AG04450 (cell line): ENCODE data around the gene CALHM1. TPM values are rescaled to one million over a fixed set of nuclear protein-coding genes. Genes with fewer than 3 reads are reported as not detected.
A peak's percentile ranks its signal among the peaks of the same experiment; 100 is the strongest.

Source experiments
- CTCF ChIA-PET: fragments of 300-600, 350-600 bp; formaldehyde crosslinking; extraction: SDS; loops from one replicate; lab custom pipeline; 2022; ENCODE audit warnings: antibody characterized with exemption, inconsistent platforms; lab: Charles Lee
- POLR2A ChIA-PET: fragments of 350-600 bp; formaldehyde crosslinking; extraction: SDS; loops from one replicate; lab custom pipeline; 2021; ENCODE audit warnings: antibody characterized with exemption, inconsistent platforms; lab: Yijun Ruan, JAX
- DNase-seq: peaks from one replicate; pipeline ENCODE4 v3.0.0-alpha.2; 2011; ENCODE audit warnings: low read depth, low spot score
- H3K27ac ChIP-seq: one replicate; pipeline ENCODE4 v1.5.1; 2012; ENCODE audit warnings: low read depth, low read length, control low read depth
- H3K27me3 ChIP-seq: one replicate; pipeline ENCODE4 v1.6.0; 2012; ENCODE audit warnings: low read length; ENCODE audit not compliant: control insufficient read depth, insufficient read depth
- H3K4me3 ChIP-seq: 2 replicates; pipeline ENCODE4 v1.5.1; 2011; ENCODE audit warnings: mild to moderate bottlenecking, low read depth, low read length, control low read depth
- H3K9me3 ChIP-seq: 2 replicates; pipeline ENCODE4 v1.5.1; 2012; ENCODE audit warnings: low read length; ENCODE audit not compliant: control insufficient read depth, insufficient read depth
- CTCF ChIP-seq: IDR thresholded peaks from 2 replicates; pipeline ENCODE4 v1.5.1; 2011; ENCODE audit warnings: low read depth, low read length, control low read depth, inconsistent platforms
- polyA plus RNA-seq: library from polyadenylated mRNA; depleted of rRNA; stranded (reverse); fragments of >200 nt; gene quantifications from 2 replicates; pipeline ENCODE4 v1.2.3, GENCODE V29; 2011

The CALHM1 gene
- polyA plus RNA-seq, 1 experiment: not detected

GRCh38 chr10:103449208-103450144 lies 9.2 kb downstream of the CALHM1 start:
- ChIA-PET CTCF (interaction anchor here (1.3 kb wide), 1 partner anchor 36 kb away, joined by 6 read pairs; no protein-coding TSS in a partner anchor), POLR2A (interaction anchor here (0.6 to 0.7 kb wide), 2 partner anchors 20 to 55 kb away, joined by 4 read pairs; no protein-coding TSS in a partner anchor)
- no peak overlapping the region for H3K4me3 ChIP-seq
- H3K27me3 ChIP-seq: no peaks in the 10 kb centered on the region
- TF ChIP-seq CTCF: no peak
- no peaks in the 10 kb centered on the region; the same call in 1 of the 2 replicates for H3K9me3 ChIP-seq
- DNase-seq: no peak
- no peak overlapping the region for H3K27ac ChIP-seq

GRCh38 chr10:103448746-103449145 lies 10.0 kb downstream of the CALHM1 start:
- no peak for TF ChIP-seq CTCF
- peak; percentile 43 for DNase-seq
- Histone ChIP-seq H3K27ac (no peak overlapping the region), H3K4me3 (no peak overlapping the region), H3K9me3 (no peaks in the 10 kb centered on the region; the same call in 1 of the 2 replicates), H3K27me3 (no peaks in the 10 kb centered on the region)
- CTCF ChIA-PET: no interaction called here
- POLR2A ChIA-PET: interaction anchor here (0.6 to 0.7 kb wide), 2 partner anchors 19 to 56 kb away, joined by 4 read pairs; no protein-coding TSS in a partner anchor

- Histone ChIP-seq H3K4me3 (no peak overlapping the region), H3K27me3 (no peaks in the 10 kb centered on the region), H3K9me3 (no peaks in the 10 kb centered on the region; the same call in 1 of the 2 replicates), H3K27ac (no peak overlapping the region)
- ChIA-PET POLR2A (no interaction called here), CTCF (no interaction called here)
- no peak for DNase-seq
- no peak for TF ChIP-seq CTCF
Observed at GRCh38 chr10:103447187-103447586, 11.5 kb downstream of the CALHM1 start.

GRCh38 chr10:103445767-103446567 lies 12.7 kb downstream of the CALHM1 start:
- H3K4me3 ChIP-seq: no peak overlapping the region
- H3K27me3 ChIP-seq: no peaks in the 10 kb centered on the region
- CTCF ChIA-PET: interaction anchor here (0.5 kb wide), 1 partner anchor 359 kb away, joined by 4 read pairs; no protein-coding TSS in a partner anchor
- no peaks in the 10 kb centered on the region; the same call in 1 of the 2 replicates for H3K9me3 ChIP-seq
- no peak for DNase-seq
- no peak for TF ChIP-seq CTCF
- peak overlapping the region; percentile 31 for H3K27ac ChIP-seq
- POLR2A ChIA-PET: interaction anchor here (0.5 kb wide), 1 partner anchor 24 kb away, joined by 3 read pairs; no protein-coding TSS in a partner anchor
